Neural cell (in vitro differentiated cells): Measurements from ENCODE around the gene SH3GL3. TPM values are rescaled to one million over a fixed set of nuclear protein-coding genes. Genes with fewer than 3 reads are reported as not detected.

Source experiments
- H2AFZ ChIP-seq: fragments of 200-600, 300-800 bp; sonication (generic), shearing (Covaris generic); 2 replicates; pipeline ENCODE4 v1.6.0; 2014; ENCODE audit warnings: low read depth, mild to moderate bottlenecking, antibody characterized with exemption, low read length, moderate library complexity
- H3F3A ChIP-seq: fragments of 200-600 bp; shearing (Covaris generic); 2 replicates; pipeline ENCODE4 v1.6.1; 2016; ENCODE audit warnings: mild to moderate bottlenecking, moderate library complexity, mixed read lengths, antibody characterized with exemption, low read length; ENCODE audit not compliant: insufficient read depth, poor library complexity, severe bottlenecking
- H3K27ac ChIP-seq: fragments of 200-600, 300-800 bp; sonication (generic), shearing (Covaris generic); 2 replicates; pipeline ENCODE4 v1.5.1; 2014; ENCODE audit warnings: mild to moderate bottlenecking, low read length, moderate library complexity
- H3K27me3 ChIP-seq: fragments of 300-800, 200-600 bp; sonication (generic), shearing (Covaris generic); 2 replicates; pipeline ENCODE4 v1.6.0; 2014; ENCODE audit warnings: mild to moderate bottlenecking, low read depth, low read length, moderate library complexity; ENCODE audit not compliant: insufficient read depth
- H3K36me3 ChIP-seq: fragments of 300-800, 200-600 bp; sonication (generic), shearing (Covaris generic); 2 replicates; pipeline ENCODE4 v1.5.1; 2014; ENCODE audit warnings: mild to moderate bottlenecking, antibody characterized with exemption, low read length, moderate library complexity; ENCODE audit not compliant: insufficient read depth
- H3K4me2 ChIP-seq: fragments of 300-800, 200-600 bp; sonication (generic), shearing (Covaris generic); 2 replicates; pipeline ENCODE4 v1.6.0; 2014; ENCODE audit warnings: mild to moderate bottlenecking, low read length
- H3K4me3 ChIP-seq: fragments of 300-800, 200-600 bp; sonication (generic), shearing (Covaris generic); 2 replicates; pipeline ENCODE4 v1.5.1; 2014; ENCODE audit warnings: mild to moderate bottlenecking, low read length, moderate library complexity
- H3K79me2 ChIP-seq: fragments of 200-600 bp; shearing (Covaris generic); replicated peaks from 2 replicates; pipeline ENCODE4 v1.6.0; 2014; ENCODE audit warnings: mild to moderate bottlenecking, low read length, moderate library complexity; ENCODE audit not compliant: insufficient read depth
- H3K9ac ChIP-seq: fragments of 300-800, 200-600 bp; sonication (generic), shearing (Covaris generic); 2 replicates; pipeline ENCODE4 v1.6.1; 2016; ENCODE audit warnings: mild to moderate bottlenecking, low read length, mixed read lengths
- H3K9me2 ChIP-seq: fragments of 200-600 bp; shearing (Covaris generic); 2 replicates; pipeline ENCODE4 v1.6.1; 2016; ENCODE audit warnings: mild to moderate bottlenecking, low read length, mixed read lengths; ENCODE audit not compliant: insufficient read depth
- H3K9me3 ChIP-seq: fragments of 200-600, 300-800 bp; sonication (generic), shearing (Covaris generic); 2 replicates; pipeline ENCODE4 v1.6.1; 2016; ENCODE audit warnings: mild to moderate bottlenecking, mixed run types, low read length, moderate library complexity, mixed read lengths
- H4K20me1 ChIP-seq: fragments of 200-600 bp; shearing (Covaris generic); 2 replicates; pipeline ENCODE4 v1.6.1; 2016; ENCODE audit warnings: mild to moderate bottlenecking, mixed run types; ENCODE audit not compliant: insufficient read depth
- EP300 ChIP-seq: fragments of 450-650 bp; conservative IDR thresholded peaks from 2 replicates; pipeline ENCODE4 v1.6.1; 2014; ENCODE audit warnings: antibody characterized with exemption, mild to moderate bottlenecking, moderate library complexity; ENCODE audit not compliant: poor library complexity, severe bottlenecking
- EZH2 ChIP-seq: fragments of 200-600, 300-800 bp; shearing (Covaris generic), sonication (generic); IDR thresholded peaks from 2 replicates; pipeline ENCODE4 v1.6.1; 2014; ENCODE audit warnings: antibody characterized with exemption, low read length, borderline replicate concordance, mild to moderate bottlenecking; ENCODE audit not compliant: insufficient read depth, poor library complexity, severe bottlenecking
- MXI1 ChIP-seq: fragments of 450-650 bp; conservative IDR thresholded peaks from 2 replicates; pipeline ENCODE4 v1.6.1; 2014; ENCODE audit warnings: antibody characterized with exemption, mild to moderate bottlenecking; ENCODE audit not compliant: poor library complexity, severe bottlenecking
- POLR2AphosphoS5 ChIP-seq: IDR thresholded peaks from 2 replicates; pipeline ENCODE4 v1.6.1; 2012
- RAD21 ChIP-seq: fragments of 450-650 bp; conservative IDR thresholded peaks from 2 replicates; pipeline ENCODE4 v1.6.1; 2014; ENCODE audit warnings: antibody characterized with exemption, mild to moderate bottlenecking, moderate library complexity
- SMC3 ChIP-seq: fragments of 450-650 bp; conservative IDR thresholded peaks from 2 replicates; pipeline ENCODE4 v1.6.1; 2014; ENCODE audit warnings: antibody characterized with exemption, mild to moderate bottlenecking, moderate library complexity; ENCODE audit not compliant: poor library complexity
- TAF1 ChIP-seq: IDR thresholded peaks from 2 replicates; pipeline ENCODE4 v1.6.1; 2012; ENCODE audit warnings: low read depth
- polyA plus RNA-seq: library from polyadenylated mRNA; depleted of rRNA; stranded (reverse); fragments of >200 nt; gene quantifications from 2 replicates; pipeline ENCODE4 v1.2.3, GENCODE V29; 2014
- TF ChIP-seq, protein P1 (sequence below): IDR thresholded peaks from 2 replicates; pipeline ENCODE4 v1.6.1; 2012; ENCODE audit warnings: borderline replicate concordance
- TF ChIP-seq, protein P2 (sequence below): fragments of 450-650 bp; IDR thresholded peaks from 2 replicates; pipeline ENCODE4 v1.5.1; 2014; ENCODE audit warnings: antibody characterized with exemption, mild to moderate bottlenecking, moderate library complexity; ENCODE audit not compliant: poor library complexity, severe bottlenecking

SH3GL3 gene
- polyA plus RNA-seq, 1 donor from 2014 or later = 104 TPM

DNA sequence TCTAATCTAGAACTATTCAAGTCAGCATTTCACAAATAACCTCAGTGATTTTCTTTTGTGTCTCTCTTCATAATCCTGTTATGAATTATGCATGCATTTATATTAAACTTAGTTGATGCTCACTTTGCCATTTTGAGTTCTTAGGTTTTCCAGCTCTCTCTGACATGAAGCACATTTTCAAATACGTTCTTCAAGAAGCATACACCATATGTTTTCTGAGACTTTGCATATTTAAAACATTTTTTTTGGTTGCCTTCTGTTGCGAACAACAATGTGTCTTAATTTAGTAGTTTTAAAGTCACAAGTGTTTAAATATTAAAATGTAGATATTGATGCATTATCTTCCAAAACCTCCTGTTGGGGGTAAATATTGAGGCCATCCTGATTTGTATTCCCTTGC lies 37.5 kb downstream of the SH3GL3 start:
- no peak overlapping the region for H3K4me3 ChIP-seq
- no peak overlapping the region for H3K27ac ChIP-seq
- H3F3A ChIP-seq = no peaks in the 10 kb centered on the region
- H3K27me3 ChIP-seq = no peaks in the 10 kb centered on the region
- no peaks in the 10 kb centered on the region for H3K36me3 ChIP-seq
- no peak overlapping the region for H3K4me2 ChIP-seq
- no peak overlapping the region for H2AFZ ChIP-seq
- H3K79me2 ChIP-seq = no peaks in the 10 kb centered on the region
- H3K9me2 ChIP-seq = no peaks in the 10 kb centered on the region
- no peaks in the 10 kb centered on the region for H3K9me3 ChIP-seq
- H3K9ac ChIP-seq = no peak overlapping the region
- no peaks in the 10 kb centered on the region for H4K20me1 ChIP-seq
- TF ChIP-seq TAF1 (no peak), RAD21 (no peak)
- TF ChIP-seq, protein P1, sequence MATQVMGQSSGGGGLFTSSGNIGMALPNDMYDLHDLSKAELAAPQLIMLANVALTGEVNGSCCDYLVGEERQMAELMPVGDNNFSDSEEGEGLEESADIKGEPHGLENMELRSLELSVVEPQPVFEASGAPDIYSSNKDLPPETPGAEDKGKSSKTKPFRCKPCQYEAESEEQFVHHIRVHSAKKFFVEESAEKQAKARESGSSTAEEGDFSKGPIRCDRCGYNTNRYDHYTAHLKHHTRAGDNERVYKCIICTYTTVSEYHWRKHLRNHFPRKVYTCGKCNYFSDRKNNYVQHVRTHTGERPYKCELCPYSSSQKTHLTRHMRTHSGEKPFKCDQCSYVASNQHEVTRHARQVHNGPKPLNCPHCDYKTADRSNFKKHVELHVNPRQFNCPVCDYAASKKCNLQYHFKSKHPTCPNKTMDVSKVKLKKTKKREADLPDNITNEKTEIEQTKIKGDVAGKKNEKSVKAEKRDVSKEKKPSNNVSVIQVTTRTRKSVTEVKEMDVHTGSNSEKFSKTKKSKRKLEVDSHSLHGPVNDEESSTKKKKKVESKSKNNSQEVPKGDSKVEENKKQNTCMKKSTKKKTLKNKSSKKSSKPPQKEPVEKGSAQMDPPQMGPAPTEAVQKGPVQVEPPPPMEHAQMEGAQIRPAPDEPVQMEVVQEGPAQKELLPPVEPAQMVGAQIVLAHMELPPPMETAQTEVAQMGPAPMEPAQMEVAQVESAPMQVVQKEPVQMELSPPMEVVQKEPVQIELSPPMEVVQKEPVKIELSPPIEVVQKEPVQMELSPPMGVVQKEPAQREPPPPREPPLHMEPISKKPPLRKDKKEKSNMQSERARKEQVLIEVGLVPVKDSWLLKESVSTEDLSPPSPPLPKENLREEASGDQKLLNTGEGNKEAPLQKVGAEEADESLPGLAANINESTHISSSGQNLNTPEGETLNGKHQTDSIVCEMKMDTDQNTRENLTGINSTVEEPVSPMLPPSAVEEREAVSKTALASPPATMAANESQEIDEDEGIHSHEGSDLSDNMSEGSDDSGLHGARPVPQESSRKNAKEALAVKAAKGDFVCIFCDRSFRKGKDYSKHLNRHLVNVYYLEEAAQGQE = no peak

DNA sequence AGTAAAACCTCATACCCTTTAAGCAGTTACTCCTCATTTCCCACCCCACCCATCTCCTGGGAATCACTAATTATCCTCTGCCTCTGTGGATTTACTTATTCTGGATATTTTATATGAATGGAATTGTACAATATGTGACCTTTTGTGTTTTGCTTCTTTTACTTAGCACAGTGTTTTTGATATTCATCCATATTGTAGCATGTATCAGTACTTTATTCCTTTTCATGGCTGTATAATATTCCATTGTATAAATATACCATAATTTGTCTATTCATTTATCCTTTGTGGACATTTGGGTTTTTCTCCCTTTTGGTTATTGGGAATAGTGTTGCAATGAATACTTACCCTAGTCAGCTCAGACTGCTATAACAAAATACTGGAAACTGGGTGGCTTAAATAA lies 39.2 kb downstream of the SH3GL3 start:
- Histone ChIP-seq H3K4me2 (no peak overlapping the region), H2AFZ (no peak overlapping the region), H3K36me3 (no peaks in the 10 kb centered on the region), H3K27ac (no peak overlapping the region), H3K27me3 (no peaks in the 10 kb centered on the region), H3K9me2 (no peaks in the 10 kb centered on the region), H3K4me3 (no peak overlapping the region), H3K79me2 (no peaks in the 10 kb centered on the region), H3K9me3 (no peaks in the 10 kb centered on the region), H4K20me1 (no peaks in the 10 kb centered on the region), H3F3A (no peaks in the 10 kb centered on the region), H3K9ac (no peak overlapping the region)
- TF ChIP-seq RAD21 (no peak), EZH2 (no peak), MXI1 (no peak), SMC3 (no peak), TAF1 (no peak), EP300 (no peak), POLR2AphosphoS5 (no peak)
- TF ChIP-seq, protein P2, sequence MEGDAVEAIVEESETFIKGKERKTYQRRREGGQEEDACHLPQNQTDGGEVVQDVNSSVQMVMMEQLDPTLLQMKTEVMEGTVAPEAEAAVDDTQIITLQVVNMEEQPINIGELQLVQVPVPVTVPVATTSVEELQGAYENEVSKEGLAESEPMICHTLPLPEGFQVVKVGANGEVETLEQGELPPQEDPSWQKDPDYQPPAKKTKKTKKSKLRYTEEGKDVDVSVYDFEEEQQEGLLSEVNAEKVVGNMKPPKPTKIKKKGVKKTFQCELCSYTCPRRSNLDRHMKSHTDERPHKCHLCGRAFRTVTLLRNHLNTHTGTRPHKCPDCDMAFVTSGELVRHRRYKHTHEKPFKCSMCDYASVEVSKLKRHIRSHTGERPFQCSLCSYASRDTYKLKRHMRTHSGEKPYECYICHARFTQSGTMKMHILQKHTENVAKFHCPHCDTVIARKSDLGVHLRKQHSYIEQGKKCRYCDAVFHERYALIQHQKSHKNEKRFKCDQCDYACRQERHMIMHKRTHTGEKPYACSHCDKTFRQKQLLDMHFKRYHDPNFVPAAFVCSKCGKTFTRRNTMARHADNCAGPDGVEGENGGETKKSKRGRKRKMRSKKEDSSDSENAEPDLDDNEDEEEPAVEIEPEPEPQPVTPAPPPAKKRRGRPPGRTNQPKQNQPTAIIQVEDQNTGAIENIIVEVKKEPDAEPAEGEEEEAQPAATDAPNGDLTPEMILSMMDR = no peak
- TF ChIP-seq, protein P1 = no peak
